Nephron progenitor cell (in vitro differentiated cells): Measurements from ENCODE around the gene SPDYE4.

ENCODE experiments used
- DNase-seq: peaks from one replicate; pipeline ENCODE4 v3.0.0; 2021
- H3K27ac Mint-ChIP-seq: 2 replicates; pipeline ENCODE4 v1.8.0; 2021; ENCODE audit warnings: mild to moderate bottlenecking, moderate library complexity, mixed read lengths
- H3K27me3 Mint-ChIP-seq: 2 replicates; pipeline ENCODE4 v1.8.0; 2021; ENCODE audit warnings: mild to moderate bottlenecking, low read depth, mixed read lengths; ENCODE audit not compliant: poor library complexity
- H3K36me3 Mint-ChIP-seq: 2 replicates; pipeline ENCODE4 v1.8.0; 2021; ENCODE audit warnings: low read depth, mixed read lengths
- H3K4me1 Mint-ChIP-seq: 2 replicates; pipeline ENCODE4 v1.8.0; 2021; ENCODE audit warnings: mixed read lengths
- H3K4me3 Mint-ChIP-seq: 2 replicates; pipeline ENCODE4 v1.8.0; 2021; ENCODE audit warnings: mild to moderate bottlenecking, moderate library complexity, mixed read lengths
- H3K9me3 Mint-ChIP-seq: 2 replicates; pipeline ENCODE4 v1.8.0; 2021; ENCODE audit warnings: mild to moderate bottlenecking, moderate library complexity, mixed read lengths
- TF ChIP-seq, protein P1 (sequence below): fragments of 200-600 bp; sonication (generic); IDR thresholded peaks from 2 replicates; pipeline ENCODE4 v1.5.0; 2021; ENCODE audit warnings: antibody characterized with exemption

The SPDYE4 gene

DNA sequence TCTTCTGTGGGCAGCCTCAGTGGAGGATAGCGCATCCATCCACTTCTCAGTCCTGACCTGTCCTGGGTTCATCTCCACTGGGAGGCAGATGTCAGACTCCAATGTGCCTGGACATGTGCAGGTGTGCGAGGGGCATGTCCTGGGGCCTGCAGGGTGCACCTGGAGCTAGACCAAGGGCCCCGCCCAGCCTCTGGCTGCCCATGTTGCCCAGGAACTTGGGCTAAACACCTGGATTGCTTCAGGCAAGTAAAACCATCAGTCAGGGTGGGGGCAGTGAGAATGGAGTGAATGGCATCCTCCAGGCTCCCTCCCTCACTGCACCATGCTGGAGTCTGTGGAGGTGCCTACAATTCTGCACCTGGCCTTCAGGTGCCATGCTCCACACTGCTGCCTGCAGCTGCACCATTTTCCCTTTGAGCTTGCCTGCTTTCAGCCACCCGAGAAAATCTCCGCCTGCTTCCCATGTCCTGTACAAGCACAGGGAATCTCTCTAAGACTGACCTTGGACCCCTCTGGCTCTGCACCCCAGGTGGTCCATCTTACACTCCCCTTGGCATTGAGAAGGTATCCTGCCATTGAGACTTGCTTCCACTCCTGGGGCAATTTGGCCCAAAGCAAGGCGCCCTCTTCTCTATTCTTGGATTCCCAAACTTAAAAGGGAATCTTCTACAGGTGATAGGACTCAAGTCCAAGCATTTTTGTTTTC lies 42.9 kb upstream of the SPDYE4 start:
- no peak overlapping the region for H3K27ac Mint-ChIP-seq
- TF ChIP-seq, protein P1, sequence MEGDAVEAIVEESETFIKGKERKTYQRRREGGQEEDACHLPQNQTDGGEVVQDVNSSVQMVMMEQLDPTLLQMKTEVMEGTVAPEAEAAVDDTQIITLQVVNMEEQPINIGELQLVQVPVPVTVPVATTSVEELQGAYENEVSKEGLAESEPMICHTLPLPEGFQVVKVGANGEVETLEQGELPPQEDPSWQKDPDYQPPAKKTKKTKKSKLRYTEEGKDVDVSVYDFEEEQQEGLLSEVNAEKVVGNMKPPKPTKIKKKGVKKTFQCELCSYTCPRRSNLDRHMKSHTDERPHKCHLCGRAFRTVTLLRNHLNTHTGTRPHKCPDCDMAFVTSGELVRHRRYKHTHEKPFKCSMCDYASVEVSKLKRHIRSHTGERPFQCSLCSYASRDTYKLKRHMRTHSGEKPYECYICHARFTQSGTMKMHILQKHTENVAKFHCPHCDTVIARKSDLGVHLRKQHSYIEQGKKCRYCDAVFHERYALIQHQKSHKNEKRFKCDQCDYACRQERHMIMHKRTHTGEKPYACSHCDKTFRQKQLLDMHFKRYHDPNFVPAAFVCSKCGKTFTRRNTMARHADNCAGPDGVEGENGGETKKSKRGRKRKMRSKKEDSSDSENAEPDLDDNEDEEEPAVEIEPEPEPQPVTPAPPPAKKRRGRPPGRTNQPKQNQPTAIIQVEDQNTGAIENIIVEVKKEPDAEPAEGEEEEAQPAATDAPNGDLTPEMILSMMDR = no peak
- H3K36me3 Mint-ChIP-seq = no peaks in the 10 kb centered on the region
- H3K9me3 Mint-ChIP-seq = no peaks in the 10 kb centered on the region
- no peak for DNase-seq
- H3K27me3 Mint-ChIP-seq = peaks cover 66% of the 10 kb centered on the region
- H3K4me1 Mint-ChIP-seq = peaks cover 34% of the 10 kb centered on the region
- no peak overlapping the region for H3K4me3 Mint-ChIP-seq

DNA sequence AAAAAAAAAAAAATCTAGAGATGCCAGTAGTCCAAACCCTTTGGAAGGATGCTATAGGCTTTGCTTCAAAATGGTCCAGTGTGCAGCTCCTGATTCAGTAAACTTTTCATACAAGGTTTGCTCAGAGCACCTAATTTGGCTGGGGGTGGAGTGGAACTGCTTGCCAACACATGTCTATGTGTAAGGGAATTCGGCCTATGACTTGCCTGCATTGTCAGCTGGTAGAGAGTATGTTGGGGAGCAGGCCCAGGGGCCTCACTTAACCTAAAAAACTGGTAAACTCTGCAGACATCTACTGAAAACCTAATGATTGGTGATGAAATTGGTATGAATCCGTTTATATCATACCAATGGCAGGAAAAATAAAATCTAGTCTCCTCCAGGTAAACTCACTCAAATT lies 42.3 kb upstream of the SPDYE4 start:
- TF ChIP-seq, protein P1 = no peak
- Mint-ChIP-seq H3K4me1 (peaks cover 34% of the 10 kb centered on the region), H3K27me3 (peaks cover 69% of the 10 kb centered on the region), H3K4me3 (no peak overlapping the region), H3K9me3 (no peaks in the 10 kb centered on the region), H3K36me3 (no peaks in the 10 kb centered on the region), H3K27ac (no peak overlapping the region)
- DNase-seq = no peak

DNA sequence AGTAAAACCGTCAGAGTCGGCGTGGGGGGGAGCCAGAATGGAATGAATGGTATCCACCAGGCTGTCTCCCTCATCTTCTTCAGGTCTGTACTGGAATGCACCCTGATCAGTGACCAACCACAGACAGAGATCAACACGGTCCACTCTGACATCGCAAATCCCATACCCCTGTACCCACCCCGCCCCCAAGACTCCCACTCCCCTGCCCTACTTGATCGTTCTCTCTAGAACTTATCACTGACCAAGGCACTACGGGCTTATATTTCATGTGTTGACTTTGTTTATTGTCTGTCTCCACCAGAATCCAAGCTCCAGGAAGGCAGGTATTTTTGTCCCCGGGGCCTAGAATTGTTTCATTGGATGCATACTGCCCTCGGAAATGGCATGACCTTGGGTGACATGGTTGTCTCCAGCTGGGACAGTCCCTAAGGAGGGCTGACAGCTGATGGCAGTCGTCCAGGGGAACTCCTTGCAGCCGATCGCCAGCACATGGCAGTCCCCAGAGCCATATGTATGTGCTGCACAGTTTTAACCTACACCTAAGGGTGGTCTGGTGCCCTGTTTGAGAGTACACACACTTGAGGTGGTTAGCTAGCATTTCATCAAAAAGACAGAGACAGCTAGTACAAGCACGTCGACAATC lies 41.3 kb upstream of the SPDYE4 start:
- Mint-ChIP-seq H3K9me3 (no peaks in the 10 kb centered on the region), H3K4me3 (peak overlapping the region; percentile 38), H3K4me1 (peaks cover 29% of the 10 kb centered on the region), H3K36me3 (no peaks in the 10 kb centered on the region), H3K27me3 (peaks cover 66% of the 10 kb centered on the region), H3K27ac (no peak overlapping the region)
- TF ChIP-seq, protein P1 = no peak
- no peak for DNase-seq

DNA sequence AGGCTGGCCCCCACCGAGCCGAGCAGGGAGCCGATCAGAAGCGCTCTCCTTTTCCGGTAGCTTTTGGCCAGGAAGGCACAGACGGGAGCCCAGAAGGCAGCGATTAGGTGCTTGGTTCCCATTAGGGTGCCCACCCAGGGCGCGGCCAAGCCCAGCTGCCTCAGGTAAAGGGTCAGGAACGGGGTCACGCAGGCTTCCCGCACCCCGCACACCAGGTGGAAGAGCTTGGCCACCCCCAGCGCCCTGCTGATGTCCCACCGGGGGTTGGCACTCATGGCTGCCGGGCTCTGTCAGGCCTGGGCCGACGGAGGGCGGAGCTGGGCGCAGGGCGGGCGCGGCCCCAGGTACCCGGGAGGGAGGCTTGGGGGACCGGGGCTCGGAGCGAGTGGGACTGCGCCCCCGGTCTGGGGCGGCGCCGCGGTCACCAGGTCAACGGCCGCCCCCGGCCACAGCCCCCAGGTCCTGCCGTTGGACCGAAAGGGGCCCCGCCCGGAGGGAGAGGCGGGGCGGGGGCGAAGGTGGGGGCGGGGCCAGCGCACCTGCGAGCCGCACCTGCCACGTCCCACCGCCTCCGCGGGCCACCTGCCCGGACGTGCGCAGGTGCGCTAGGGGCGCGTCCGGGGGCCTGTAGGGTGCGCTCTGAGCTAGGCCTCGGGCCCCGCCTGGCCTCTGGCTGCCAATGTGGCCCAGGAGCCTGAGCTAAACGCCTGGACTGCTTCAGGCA lies 40.7 kb upstream of the SPDYE4 start, which contains the start of gene MFSD6L:
MFSD6L (minus strand) TSS at position 520 of the 724 bp plus-strand sequence; CDS start at position 275, 245 bp downstream.
- Mint-ChIP-seq H3K36me3 (no peaks in the 10 kb centered on the region), H3K4me1 (peaks cover 24% of the 10 kb centered on the region), H3K27me3 (peaks cover 66% of the 10 kb centered on the region), H3K27ac (no peak within 1 kb of the TSS), H3K4me3 (peak within 1 kb of the TSS; percentile 69), H3K9me3 (no peaks in the 10 kb centered on the region)
- TF ChIP-seq, protein P1 = no peak
- DNase-seq = peak; percentile 34

DNA sequence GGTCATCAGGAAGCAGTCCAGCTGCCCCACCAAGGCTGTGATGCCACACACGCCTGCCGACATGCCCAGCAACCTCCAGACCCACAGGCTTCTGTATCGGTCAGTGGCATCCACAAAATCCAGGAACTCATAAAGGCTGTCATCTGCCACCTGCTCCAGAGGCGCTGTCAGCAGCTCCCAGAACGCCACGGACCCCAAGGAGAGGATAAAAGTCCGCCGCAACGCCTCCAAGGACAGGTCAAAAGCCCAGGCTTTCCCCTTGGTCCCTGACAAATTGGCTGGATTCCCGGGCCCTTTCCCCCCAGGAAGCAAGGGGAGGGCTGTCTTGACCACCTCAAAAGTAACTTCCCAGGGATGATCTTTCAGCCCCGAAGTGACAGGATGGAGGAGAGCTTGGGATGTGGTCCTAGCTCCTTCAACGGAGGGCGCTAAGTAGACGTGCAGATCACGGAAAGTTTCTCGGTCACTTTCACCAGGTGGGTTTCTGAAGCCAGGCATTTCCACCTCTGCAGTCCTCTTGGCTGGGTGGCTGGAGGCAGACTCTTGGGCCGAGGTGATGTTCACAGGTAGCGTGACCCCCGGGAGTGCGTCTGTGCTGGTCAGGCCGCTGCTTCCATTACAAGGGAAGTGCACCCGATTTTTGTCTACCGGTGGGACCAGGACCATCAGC lies 40.0 kb upstream of the SPDYE4 start:
- H3K4me1 Mint-ChIP-seq = peaks cover 17% of the 10 kb centered on the region
- DNase-seq = no peak
- peaks cover 6% of the 10 kb centered on the region for H3K9me3 Mint-ChIP-seq
- H3K4me3 Mint-ChIP-seq = peak overlapping the region; percentile 69
- H3K36me3 Mint-ChIP-seq = no peaks in the 10 kb centered on the region
- TF ChIP-seq, protein P1 = no peak
- H3K27me3 Mint-ChIP-seq = peaks cover 64% of the 10 kb centered on the region
- H3K27ac Mint-ChIP-seq = no peak overlapping the region
